Central memory CD8-positive, alpha-beta T cell (primary cell): ENCODE results near the gene CBX5.
A peak's percentile ranks its signal among the peaks of the same experiment; 100 is the strongest.
"Not testable (repeated sequence)": the region's sequence is repeated elsewhere in the genome, so short reads cannot be mapped to it uniquely, and the experiment has no call there.

Experiments
- ATAC-seq: fragments of 150-1000 bp; cut with Tn5 transposase; replicated peaks from 2 replicates; pipeline ENCODE4 v1.10.0; 2022; ENCODE audit warnings: mild to moderate bottlenecking, moderate FRiP score, moderate number of reproducible peaks; ENCODE audit not compliant: poor library complexity, severe bottlenecking; ENCODE audit errors: extremely low read depth
- DNase-seq, 2 donors: peaks; one replicate each; pipeline ENCODE4 v3.0.0; 2021; ENCODE audit warnings: low spot score in 2 of 2
- H3K27ac Mint-ChIP-seq: one replicate; pipeline ENCODE4 v1.8.0; 2022; ENCODE audit warnings: low read depth, mild to moderate bottlenecking, moderate library complexity, mixed read lengths
- H3K27me3 Mint-ChIP-seq: one replicate; pipeline ENCODE4 v1.8.0; 2022; ENCODE audit warnings: mixed read lengths
- H3K36me3 Mint-ChIP-seq: one replicate; pipeline ENCODE4 v1.8.0; 2022; ENCODE audit warnings: mild to moderate bottlenecking, moderate library complexity, mixed read lengths; ENCODE audit not compliant: insufficient read depth
- H3K4me1 Mint-ChIP-seq: one replicate; pipeline ENCODE4 v1.8.0; 2022; ENCODE audit warnings: mixed read lengths
- H3K4me3 Mint-ChIP-seq: one replicate; pipeline ENCODE4 v1.8.0; 2022; ENCODE audit warnings: mild to moderate bottlenecking, moderate library complexity, mixed read lengths
- H3K9me3 Mint-ChIP-seq: one replicate; pipeline ENCODE4 v1.8.0; 2022; ENCODE audit warnings: mixed read lengths

CBX5 gene

GRCh38 chr12:54251667-54252284 is 28.1 kb downstream of the CBX5 start:
- no peak overlapping the region for H3K4me3 Mint-ChIP-seq
- no peaks in the 10 kb centered on the region for H3K4me1 Mint-ChIP-seq
- DNase-seq: peak in 1 of 2 donors; percentile 13
- H3K9me3 Mint-ChIP-seq: no peaks in the 10 kb centered on the region
- peak; percentile 58 for ATAC-seq
- H3K27me3 Mint-ChIP-seq: no peaks in the 10 kb centered on the region
- peaks cover 40% of the 10 kb centered on the region for H3K36me3 Mint-ChIP-seq
- no peak overlapping the region for H3K27ac Mint-ChIP-seq

DNA sequence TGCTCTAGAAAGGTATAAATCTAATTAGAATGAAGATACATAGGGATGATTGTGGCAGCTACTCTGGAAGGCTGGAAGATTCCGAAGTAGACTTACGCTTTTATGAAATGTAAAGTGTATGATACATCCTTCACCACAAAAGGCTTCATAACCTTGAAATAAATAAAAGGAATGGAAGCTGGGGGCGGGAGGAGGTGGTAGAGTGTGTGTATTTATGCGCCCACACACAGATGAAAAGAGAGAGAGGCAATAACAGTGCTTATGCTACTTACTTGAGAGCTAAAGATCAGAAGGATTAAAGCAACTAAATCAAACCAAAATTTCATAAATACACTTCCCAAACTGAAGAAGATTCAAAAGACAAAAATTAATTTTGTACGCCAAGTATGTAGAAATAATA is 30.4 kb downstream of the CBX5 start:
- H3K27ac Mint-ChIP-seq: no peak overlapping the region
- H3K4me1 Mint-ChIP-seq: no peaks in the 10 kb centered on the region
- no peak overlapping the region for H3K4me3 Mint-ChIP-seq
- no peaks in the 10 kb centered on the region for H3K27me3 Mint-ChIP-seq
- DNase-seq: no peak
- ATAC-seq: no peak
- H3K36me3 Mint-ChIP-seq: peaks cover 40% of the 10 kb centered on the region
- H3K9me3 Mint-ChIP-seq: no peaks in the 10 kb centered on the region

- H3K27ac Mint-ChIP-seq: no peak overlapping the region
- H3K9me3 Mint-ChIP-seq: no peaks in the 10 kb centered on the region
- no peaks in the 10 kb centered on the region for H3K27me3 Mint-ChIP-seq
- ATAC-seq: no peak
- H3K4me3 Mint-ChIP-seq: no peak overlapping the region
- H3K36me3 Mint-ChIP-seq: peaks cover 41% of the 10 kb centered on the region
- DNase-seq: no peak
- no peaks in the 10 kb centered on the region for H3K4me1 Mint-ChIP-seq
Measured at GRCh38 chr12:54246011-54246641, 33.8 kb downstream of the CBX5 start.

GRCh38 chr12:54240971-54241588 is 38.8 kb downstream of the CBX5 start:
- no peak overlapping the region for H3K4me3 Mint-ChIP-seq

DNA sequence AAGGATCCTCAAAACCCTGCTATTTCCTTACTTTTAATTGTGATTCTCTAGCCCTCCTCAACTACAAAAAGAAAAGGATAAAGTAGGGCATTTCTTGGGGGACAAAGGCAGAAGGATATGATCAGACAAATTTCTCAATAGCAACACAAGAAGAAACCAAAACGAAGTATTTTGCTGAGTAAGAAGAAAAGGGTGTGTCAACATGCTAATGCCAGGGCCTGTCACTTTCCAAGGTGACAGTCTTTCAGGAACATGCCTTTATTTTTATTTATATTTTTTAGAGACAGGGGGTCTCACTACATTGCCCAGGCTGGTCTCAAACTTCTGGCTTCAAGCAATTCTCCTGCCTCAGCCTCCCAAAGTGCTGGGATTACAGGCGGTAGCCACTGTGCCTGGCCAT is 39.8 kb downstream of the CBX5 start:
- H3K27ac Mint-ChIP-seq: no peak overlapping the region
- peaks cover 5% of the 10 kb centered on the region for H3K4me1 Mint-ChIP-seq
- no peak overlapping the region for H3K4me3 Mint-ChIP-seq
- no peaks in the 10 kb centered on the region for H3K9me3 Mint-ChIP-seq
- ATAC-seq: no peak
- H3K36me3 Mint-ChIP-seq: peaks cover 21% of the 10 kb centered on the region
- DNase-seq: no peak
- no peaks in the 10 kb centered on the region for H3K27me3 Mint-ChIP-seq

More at GRCh38 chr12:54240971-54241588, 38.8 kb downstream of the CBX5 start:
- DNase-seq (no peak), ATAC-seq (no peak)
- Mint-ChIP-seq H3K9me3 (no peaks in the 10 kb centered on the region), H3K36me3 (peaks cover 25% of the 10 kb centered on the region), H3K4me1 (peaks cover 5% of the 10 kb centered on the region), H3K27me3 (no peaks in the 10 kb centered on the region), H3K27ac (no peak overlapping the region)

DNA sequence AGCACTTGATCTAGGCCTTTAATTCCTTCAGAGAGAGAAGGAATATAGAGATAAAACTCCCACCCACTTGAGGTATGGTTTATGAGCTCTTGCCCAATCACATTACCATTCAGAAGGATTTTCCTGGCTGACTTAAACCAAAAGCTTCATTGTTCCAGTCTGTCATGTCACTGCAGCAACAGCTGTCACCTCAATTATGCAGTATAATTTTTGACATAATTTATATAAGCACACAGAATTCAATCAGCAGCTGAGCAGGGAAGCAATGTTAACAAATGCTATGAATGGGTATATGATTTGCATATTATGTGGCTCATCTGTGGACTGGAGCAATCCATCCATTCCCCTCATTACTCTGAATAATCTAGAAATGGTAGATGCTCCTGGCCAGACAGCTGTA is 40.3 kb downstream of the CBX5 start:
- Mint-ChIP-seq H3K27me3 (no peaks in the 10 kb centered on the region), H3K36me3 (peaks cover 21% of the 10 kb centered on the region), H3K4me1 (peaks cover 5% of the 10 kb centered on the region), H3K9me3 (no peaks in the 10 kb centered on the region), H3K4me3 (no peak overlapping the region), H3K27ac (no peak overlapping the region)
- ATAC-seq (no peak), DNase-seq (no peak)

- H3K27ac Mint-ChIP-seq: no peak overlapping the region
- no peak overlapping the region for H3K4me3 Mint-ChIP-seq
- H3K4me1 Mint-ChIP-seq: peaks cover 5% of the 10 kb centered on the region
- H3K27me3 Mint-ChIP-seq: no peaks in the 10 kb centered on the region
- ATAC-seq: no peak
- H3K9me3 Mint-ChIP-seq: no peaks in the 10 kb centered on the region
- peaks cover 18% of the 10 kb centered on the region for H3K36me3 Mint-ChIP-seq
- DNase-seq: no peak
Measured at GRCh38 chr12:54238531-54238930, 41.4 kb downstream of the CBX5 start.

GRCh38 chr12:54232790-54233189 is 47.1 kb downstream of the CBX5 start:
- no peak overlapping the region for H3K4me3 Mint-ChIP-seq
- no peak overlapping the region for H3K27ac Mint-ChIP-seq
- H3K4me1 Mint-ChIP-seq: peaks cover 5% of the 10 kb centered on the region
- ATAC-seq (no peak), DNase-seq (no peak)
- peaks cover 2% of the 10 kb centered on the region for H3K36me3 Mint-ChIP-seq
- no peaks in the 10 kb centered on the region for H3K9me3 Mint-ChIP-seq
- no peaks in the 10 kb centered on the region for H3K27me3 Mint-ChIP-seq

DNA sequence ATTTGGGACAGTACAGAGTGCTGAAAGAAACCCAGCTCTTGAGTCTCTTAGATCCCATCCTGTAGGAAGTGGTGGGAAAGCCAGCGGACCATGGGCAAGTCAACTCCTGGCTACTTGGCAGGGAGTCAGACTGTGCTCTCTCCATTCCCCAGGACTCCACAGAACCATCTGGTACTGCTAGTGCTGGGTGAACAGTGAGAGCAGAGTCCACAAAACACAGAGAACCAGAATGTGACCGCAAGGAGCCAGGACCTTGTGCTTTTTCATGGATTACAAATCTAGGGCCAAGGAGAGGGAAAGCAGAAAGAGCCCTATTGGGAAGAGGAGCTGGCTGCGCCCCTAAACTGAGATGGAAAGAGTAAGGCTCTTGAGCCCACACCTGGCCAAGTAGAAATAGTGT is 48.7 kb downstream of the CBX5 start:
- not testable (repeated sequence) for ATAC-seq, H3K27ac Mint-ChIP-seq, H3K4me1 Mint-ChIP-seq, H3K9me3 Mint-ChIP-seq, DNase-seq, H3K27me3 Mint-ChIP-seq, H3K36me3 Mint-ChIP-seq, H3K4me3 Mint-ChIP-seq

DNA sequence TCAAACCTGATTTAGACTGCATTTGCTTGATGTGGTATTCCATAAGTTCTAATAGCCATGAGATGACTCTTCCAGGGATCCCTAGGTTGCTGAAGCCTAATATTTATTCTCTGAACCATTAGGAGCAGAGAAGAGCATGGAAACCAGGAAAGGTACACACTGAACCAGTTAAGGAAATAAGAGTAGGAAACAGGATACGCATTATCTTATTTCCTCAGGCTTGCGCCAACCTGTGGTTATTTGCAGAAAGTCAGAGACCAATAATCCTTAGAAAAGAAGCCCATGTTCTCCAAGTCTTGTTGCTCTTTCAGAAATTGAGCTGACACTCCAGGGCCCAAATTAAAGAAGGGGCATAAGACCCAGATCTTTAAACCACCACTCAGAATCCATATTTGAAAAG is 49.4 kb downstream of the CBX5 start:
- H3K4me3 Mint-ChIP-seq: no peak overlapping the region
- no peaks in the 10 kb centered on the region for H3K9me3 Mint-ChIP-seq
- H3K4me1 Mint-ChIP-seq: no peaks in the 10 kb centered on the region
- peaks cover 2% of the 10 kb centered on the region for H3K36me3 Mint-ChIP-seq
- no peak overlapping the region for H3K27ac Mint-ChIP-seq
- ATAC-seq (no peak), DNase-seq (no peak)
- no peaks in the 10 kb centered on the region for H3K27me3 Mint-ChIP-seq

GRCh38 chr12:54229624-54230212 is 50.2 kb downstream of the CBX5 start:
- Mint-ChIP-seq H3K9me3 (no peaks in the 10 kb centered on the region), H3K4me3 (no peak overlapping the region), H3K27me3 (no peaks in the 10 kb centered on the region), H3K27ac (peak overlapping the region; percentile 26), H3K36me3 (peaks cover 2% of the 10 kb centered on the region), H3K4me1 (no peaks in the 10 kb centered on the region)
- no peak for ATAC-seq
- DNase-seq: no peak

DNA sequence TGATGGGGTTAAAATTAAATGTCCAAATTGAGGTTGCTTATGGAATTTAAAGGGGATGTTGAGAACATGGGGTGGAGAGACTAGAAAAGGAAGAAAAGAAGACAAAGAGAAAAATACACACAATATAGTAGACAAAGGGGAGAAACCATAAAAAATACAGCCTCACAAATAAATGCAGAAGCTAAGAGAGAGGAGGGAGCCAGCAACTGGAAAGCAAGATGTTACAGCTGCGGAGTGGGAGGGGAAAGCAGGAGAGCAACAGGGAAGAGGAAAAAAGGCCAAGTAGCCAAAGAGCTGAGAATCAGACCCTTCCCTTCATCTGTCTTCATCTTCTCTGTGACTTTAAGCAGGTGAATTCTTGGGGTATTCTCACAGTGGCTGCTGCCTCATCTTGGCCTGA is 51.5 kb downstream of the CBX5 start:
- Mint-ChIP-seq H3K4me1 (no peaks in the 10 kb centered on the region), H3K9me3 (no peaks in the 10 kb centered on the region), H3K36me3 (peaks cover 2% of the 10 kb centered on the region), H3K27me3 (no peaks in the 10 kb centered on the region), H3K27ac (no peak overlapping the region), H3K4me3 (no peak overlapping the region)
- ATAC-seq (no peak), DNase-seq (no peak)

GRCh38 chr12:54227927-54228326 is 52.0 kb downstream of the CBX5 start:
- not testable (repeated sequence) for DNase-seq, H3K27me3 Mint-ChIP-seq, H3K4me3 Mint-ChIP-seq, H3K27ac Mint-ChIP-seq, H3K9me3 Mint-ChIP-seq, ATAC-seq, H3K36me3 Mint-ChIP-seq, H3K4me1 Mint-ChIP-seq
